GM21381 (cell line): Measurements from ENCODE around the gene PRXL2B.

Source experiments
- ATAC-seq: cut with Tn5 transposase; IDR thresholded peaks from one replicate; pipeline ENCODE4 v1.9.1; 2021; ENCODE audit warnings: mild to moderate bottlenecking, moderate library complexity; ENCODE audit not compliant: unreplicated experiment

The PRXL2B gene

GRCh38 chr1:2584686-2585317 is 1.8 kb upstream of the PRXL2B start:
- no peak for ATAC-seq

- ATAC-seq: peak; percentile 36
These were observed 1.1 kb upstream of the PRXL2B start for GRCh38 chr1:2585318-2586092.

- no peak for ATAC-seq
These were observed 688 bp downstream of the PRXL2B start for GRCh38 chr1:2587071-2587859.

GRCh38 chr1:2587860-2588571 is 1.4 kb downstream of the PRXL2B start:
- no peak for ATAC-seq

- ATAC-seq: no peak
These were observed 2.3 kb downstream of the PRXL2B start for GRCh38 chr1:2588661-2589430.

GRCh38 chr1:2589431-2590232 is 3.1 kb downstream of the PRXL2B start:
- ATAC-seq: no peak

- ATAC-seq: no peak
These were observed 3.9 kb downstream of the PRXL2B start for GRCh38 chr1:2590233-2591141.

GRCh38 chr1:2591233-2591580 is 4.6 kb downstream of the PRXL2B start:
- ATAC-seq: no peak

- no peak for ATAC-seq
These were observed 5.1 kb downstream of the PRXL2B start for GRCh38 chr1:2591581-2592261.

GRCh38 chr1:2592672-2593071 is 6.1 kb downstream of the PRXL2B start:
- no peak for ATAC-seq

GRCh38 chr1:2593251-2593878 is 6.8 kb downstream of the PRXL2B start:
- no peak for ATAC-seq

GRCh38 chr1:2594001-2594640 is 7.5 kb downstream of the PRXL2B start:
- no peak for ATAC-seq

GRCh38 chr1:2594641-2595131 is 8.1 kb downstream of the PRXL2B start:
- ATAC-seq: no peak

GRCh38 chr1:2595261-2595811 is 8.8 kb downstream of the PRXL2B start:
- no peak for ATAC-seq

GRCh38 chr1:2595812-2596529 is 9.4 kb downstream of the PRXL2B start:
- no peak for ATAC-seq
